ENCODE measurements around the gene SMYD1. TPM values are rescaled to one million over a fixed set of nuclear protein-coding genes. Genes with fewer than 3 reads are reported as not detected.
"Not testable (repeated sequence)": the region's sequence is repeated elsewhere in the genome, so short reads cannot be mapped to it uniquely, and the experiment has no call there.

Gene SMYD1
- total and polyA plus RNA-seq, 8 donors = 0.05 to 0.20 (median 0.06) TPM; not detected in 5

- Histone ChIP-seq H3K9me3 (no peaks in the 10 kb centered on the region), H3K4me3 (no peak overlapping the region), H3K27ac (peak overlapping the region in 1 of 2 donors; percentile 2), H3K36me3 (peaks cover 0 to 35% of the 10 kb centered on the region in 2 donors), H3K4me1 (peaks cover 1 to 7% of the 10 kb centered on the region in 2 donors), H3K27me3 (no peaks in the 10 kb centered on the region)
- no peak for DNase-seq
- intact Hi-C loops (cut with DNase I) = no loop called here
- ATAC-seq = no peak
- TF ChIP-seq CTCF (IDR thresholded peaks at IDR 0.05) = no peak
These were observed 31.0 kb upstream of the SMYD1 start for GRCh38 chr2:88036606-88037005.

DNA sequence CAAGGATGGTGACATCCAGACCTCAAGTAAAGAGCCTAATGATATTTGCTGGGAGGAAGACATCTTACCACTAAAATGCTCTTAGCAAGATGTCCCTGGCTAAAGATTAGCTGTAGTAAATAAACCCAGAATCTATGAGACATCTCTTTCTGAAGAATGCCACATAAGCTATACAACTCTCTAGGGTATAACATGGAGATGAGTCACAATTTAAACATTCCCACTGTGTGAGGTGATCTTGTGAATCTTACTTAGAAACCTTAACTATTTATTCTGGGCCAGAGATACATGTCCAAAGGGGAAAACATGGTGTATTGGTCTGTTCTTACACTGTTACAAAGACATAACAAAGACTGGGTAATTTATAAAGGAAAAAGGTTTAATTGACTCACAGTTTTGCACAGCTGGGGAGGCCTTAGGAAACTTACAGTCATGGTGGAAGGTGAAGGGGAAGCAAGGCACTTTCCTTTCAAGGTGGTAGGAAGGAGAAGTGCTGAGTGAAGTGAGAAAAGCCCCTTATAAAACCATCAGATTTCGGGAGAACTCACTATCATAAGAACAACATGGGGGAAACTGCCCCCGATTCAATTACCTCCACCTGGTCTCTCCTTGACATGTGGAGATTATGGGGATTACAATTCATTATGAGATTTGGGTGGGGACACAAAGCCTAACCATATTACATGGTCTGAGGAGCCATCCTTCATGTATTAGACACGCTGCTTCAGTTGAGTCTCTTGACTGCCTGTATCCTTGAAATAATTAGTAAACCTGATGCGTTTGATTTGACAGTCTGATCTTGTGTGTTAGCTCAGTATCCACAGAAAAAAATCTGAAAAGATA, 29.1 kb upstream of the SMYD1 start:
- TF ChIP-seq CTCF (IDR thresholded peaks at IDR 0.05) = no peak
- ATAC-seq (peak; percentile 35), DNase-seq (no peak)
- Histone ChIP-seq H3K27me3 (no peaks in the 10 kb centered on the region), H3K36me3 (peaks cover 0 to 17% of the 10 kb centered on the region in 2 donors), H3K4me1 (peaks cover 6 to 14% of the 10 kb centered on the region in 2 donors), H3K27ac (no peak overlapping the region), H3K4me3 (no peak overlapping the region), H3K9me3 (no peaks in the 10 kb centered on the region)
- intact Hi-C loops (cut with DNase I) = no loop called here

- Histone ChIP-seq H3K27me3 (no peaks in the 10 kb centered on the region), H3K4me1 (peaks cover 6 to 10% of the 10 kb centered on the region in 2 donors), H3K27ac (no peak overlapping the region), H3K36me3 (peaks cover 0 to 6% of the 10 kb centered on the region in 2 donors), H3K9me3 (no peaks in the 10 kb centered on the region), H3K4me3 (no peak overlapping the region)
- intact Hi-C loops (cut with DNase I) = no loop called here
- no peak for ATAC-seq
- DNase-seq = no peak
- TF ChIP-seq CTCF (IDR thresholded peaks at IDR 0.05) = no peak
These were observed 25.1 kb upstream of the SMYD1 start for GRCh38 chr2:88042476-88042875.

- ATAC-seq; H3K36me3 ChIP-seq; H3K27me3 ChIP-seq; H3K4me3 ChIP-seq; intact Hi-C loops (cut with DNase I); H3K27ac ChIP-seq; H3K9me3 ChIP-seq; DNase-seq: not testable (repeated sequence)
- H3K4me1 ChIP-seq = peaks cover 6 to 10% of the 10 kb centered on the region in 2 donors
These were observed 22.1 kb upstream of the SMYD1 start for GRCh38 chr2:88045561-88045960.

DNA sequence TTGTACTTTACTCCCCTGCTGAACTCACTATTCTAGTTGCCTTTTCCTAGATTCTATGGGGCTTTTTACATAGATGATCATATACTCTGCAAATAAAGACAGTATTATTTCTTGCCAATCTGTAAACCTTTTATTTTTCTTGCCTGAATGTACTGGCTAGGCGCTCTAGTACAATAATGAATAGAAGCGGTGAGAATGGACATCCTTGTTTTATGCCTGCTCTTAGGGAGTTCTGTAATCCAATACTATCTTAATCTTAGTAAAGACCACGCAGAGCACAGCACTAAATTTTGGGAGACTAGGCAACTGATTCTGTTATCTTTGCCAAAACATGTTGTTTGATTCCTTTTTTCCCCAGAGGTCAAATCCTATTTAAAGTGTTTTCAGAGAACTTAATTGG, 19.1 kb upstream of the SMYD1 start:
- DNase-seq (no peak), ATAC-seq (no peak)
- TF ChIP-seq CTCF (IDR thresholded peaks at IDR 0.05) = no peak
- no peak overlapping the region for H3K27ac ChIP-seq
- no peaks in the 10 kb centered on the region for H3K9me3 ChIP-seq
- intact Hi-C loops (cut with DNase I) = no loop called here
- no peaks in the 10 kb centered on the region for H3K27me3 ChIP-seq
- no peak overlapping the region for H3K4me3 ChIP-seq
- H3K4me1 ChIP-seq = peaks cover 0 to 17% of the 10 kb centered on the region in 2 donors
- peaks cover 0 to 4% of the 10 kb centered on the region in 2 donors for H3K36me3 ChIP-seq
